OCI-LY1 (cell line): ENCODE measurements around the gene CHMP4B.
"Not testable (repeated sequence)": the region's sequence is repeated elsewhere in the genome, so short reads cannot be mapped to it uniquely, and the experiment has no call there.

ENCODE experiments used
- H2AFZ ChIP-seq: fragments of 200-600 bp; sonication (generic), shearing (Covaris generic); 2 replicates; pipeline ENCODE4 v1.6.0; 2014; ENCODE audit warnings: antibody characterized with exemption, mild to moderate bottlenecking, low read length
- H3F3A ChIP-seq: fragments of 200-600 bp; sonication (generic), shearing (Covaris generic); 2 replicates; pipeline ENCODE4 v1.6.0; 2014; ENCODE audit warnings: mild to moderate bottlenecking, antibody characterized with exemption, low read length, moderate library complexity; ENCODE audit not compliant: insufficient read depth
- H3K27ac ChIP-seq: fragments of 200-600 bp; sonication (generic); 2 replicates; pipeline ENCODE4 v1.5.1; 2014; ENCODE audit warnings: low read length, mixed run types, mild to moderate bottlenecking, low read depth; ENCODE audit not compliant: poor library complexity, severe bottlenecking
- H3K27me3 ChIP-seq: fragments of 200-600 bp; sonication (generic); 2 replicates; pipeline ENCODE4 v1.6.0; 2014; ENCODE audit warnings: antibody characterized with exemption, mild to moderate bottlenecking, low read length, moderate library complexity; ENCODE audit not compliant: insufficient read depth
- H3K36me3 ChIP-seq: fragments of 200-600 bp; sonication (generic); 2 replicates; pipeline ENCODE4 v1.6.1; 2014; ENCODE audit warnings: mild to moderate bottlenecking, antibody characterized with exemption, low read length, moderate library complexity, mixed read lengths; ENCODE audit not compliant: insufficient read depth
- H3K4me1 ChIP-seq: fragments of 200-600 bp; sonication (generic); 2 replicates; pipeline ENCODE4 v1.5.1; 2014; ENCODE audit warnings: mild to moderate bottlenecking, low read length, moderate library complexity; ENCODE audit not compliant: insufficient read depth, severe bottlenecking
- H3K4me2 ChIP-seq: fragments of 200-600 bp; sonication (generic), shearing (Covaris generic); 2 replicates; pipeline ENCODE4 v1.6.1; 2014; ENCODE audit warnings: low read length
- H3K4me3 ChIP-seq: fragments of 200-600 bp; sonication (generic); 2 replicates; pipeline ENCODE4 v1.5.1; 2014; ENCODE audit warnings: low read length, low read depth, mild to moderate bottlenecking, mixed read lengths; ENCODE audit not compliant: poor library complexity, severe bottlenecking
- H3K79me2 ChIP-seq: fragments of 200-600 bp; shearing (Covaris generic); 2 replicates; pipeline ENCODE4 v1.6.1; 2016; ENCODE audit warnings: mixed run types, low read length, mixed read lengths; ENCODE audit not compliant: insufficient read depth
- H3K9ac ChIP-seq: fragments of 200-600 bp; sonication (generic), shearing (Covaris generic); 2 replicates; pipeline ENCODE4 v1.6.1; 2014; ENCODE audit warnings: mild to moderate bottlenecking, low read length, mixed read lengths
- H3K9me2 ChIP-seq: fragments of 200-600 bp; sonication (generic), shearing (Covaris generic); 2 replicates; pipeline ENCODE4 v1.6.1; 2014; ENCODE audit warnings: low read depth, mild to moderate bottlenecking, low read length, mixed read lengths
- H3K9me3 ChIP-seq: fragments of 200-600 bp; shearing (Covaris generic); 2 replicates; pipeline ENCODE4 v1.6.1; 2014; ENCODE audit warnings: low read length, mixed read lengths
- H4K20me1 ChIP-seq: fragments of 200-600 bp; sonication (generic), shearing (Covaris generic); 2 replicates; pipeline ENCODE4 v1.6.0; 2016; ENCODE audit warnings: mild to moderate bottlenecking, low read length; ENCODE audit not compliant: insufficient read depth
- CTCF ChIP-seq: fragments of 200-600 bp; sonication (generic), shearing (Covaris generic); IDR thresholded peaks from 2 replicates; pipeline ENCODE4 v1.5.1; 2017; ENCODE audit warnings: mild to moderate bottlenecking, antibody characterized with exemption, low read length, moderate library complexity, mixed read lengths
- EZH2 ChIP-seq: fragments of 200-600 bp; sonication (generic), shearing (Covaris generic); IDR thresholded peaks from 2 replicates; pipeline ENCODE4 v1.8.0; 2017; ENCODE audit warnings: borderline replicate concordance, mixed run types, mild to moderate bottlenecking, antibody characterized with exemption, low read length, moderate library complexity, mixed read lengths

The CHMP4B gene

GRCh38 chr20:33791540-33791939 lies 19.6 kb upstream of the CHMP4B start:
- no peaks in the 10 kb centered on the region for H3K36me3 ChIP-seq
- H3K27ac ChIP-seq: no peak overlapping the region
- H3K4me3 ChIP-seq: no peak overlapping the region
- H3K4me1 ChIP-seq: no peaks in the 10 kb centered on the region
- H3K27me3 ChIP-seq: no peaks in the 10 kb centered on the region
- no peaks in the 10 kb centered on the region for H3K79me2 ChIP-seq
- no peak overlapping the region for H3K9ac ChIP-seq
- no peak for TF ChIP-seq CTCF
- TF ChIP-seq EZH2: no peak
- H3K9me3 ChIP-seq: no peaks in the 10 kb centered on the region
- H3K9me2 ChIP-seq: no peaks in the 10 kb centered on the region
- no peak overlapping the region for H2AFZ ChIP-seq
- no peaks in the 10 kb centered on the region for H4K20me1 ChIP-seq
- H3K4me2 ChIP-seq: no peak overlapping the region
- H3F3A ChIP-seq: no peaks in the 10 kb centered on the region

- Histone ChIP-seq H3K27ac (no peak overlapping the region), H3K79me2 (no peaks in the 10 kb centered on the region), H3K4me3 (no peak overlapping the region), H3K4me2 (no peak overlapping the region), H3K9me2 (no peaks in the 10 kb centered on the region), H3K27me3 (no peaks in the 10 kb centered on the region), H3K36me3 (no peaks in the 10 kb centered on the region), H4K20me1 (no peaks in the 10 kb centered on the region), H3K4me1 (no peaks in the 10 kb centered on the region), H3F3A (no peaks in the 10 kb centered on the region), H2AFZ (no peak overlapping the region), H3K9ac (no peak overlapping the region), H3K9me3 (no peaks in the 10 kb centered on the region)
- peak; percentile 84 for TF ChIP-seq CTCF
- no peak for TF ChIP-seq EZH2
These were observed 19.1 kb upstream of the CHMP4B start for GRCh38 chr20:33791959-33792597.

GRCh38 chr20:33792598-33792989 lies 18.6 kb upstream of the CHMP4B start:
- not testable (repeated sequence) for H4K20me1 ChIP-seq, H3K9me3 ChIP-seq, H3K4me3 ChIP-seq, H3F3A ChIP-seq, H3K4me1 ChIP-seq, H3K36me3 ChIP-seq, H3K9me2 ChIP-seq, H3K27ac ChIP-seq, H2AFZ ChIP-seq, H3K79me2 ChIP-seq, H3K9ac ChIP-seq, H3K4me2 ChIP-seq, H3K27me3 ChIP-seq
